ENCODE measurements around the gene CPVL.

CPVL gene

DNA sequence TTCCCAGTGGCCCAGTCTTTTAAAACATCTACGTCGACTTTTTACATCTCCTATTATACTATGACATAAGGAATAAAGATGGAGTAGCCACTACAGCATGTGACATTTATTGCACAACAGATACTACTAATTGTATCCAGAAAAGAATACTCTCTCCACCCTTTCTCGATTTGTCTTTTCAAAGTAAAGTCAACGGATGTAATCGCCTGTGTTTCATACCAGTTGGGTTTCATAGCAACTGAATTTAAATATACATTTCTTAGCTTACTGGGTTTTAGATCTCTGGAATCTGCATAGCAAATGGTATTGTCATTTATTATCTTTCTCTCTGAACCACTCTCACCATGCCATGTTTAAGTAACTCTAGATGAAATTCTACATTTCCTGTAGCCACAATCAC lies 101.8 kb downstream of the CPVL start:
- no peaks in the 10 kb centered on the region for H3K9me3 ChIP-seq (ENCODE audit: control insufficient read depth, low read length)
- no peak overlapping the region for H3K4me3 ChIP-seq (ENCODE audit: extremely low read depth, insufficient read depth, low read length, poor library complexity, severe bottlenecking)
- no peaks in the 10 kb centered on the region for H3K36me3 ChIP-seq (ENCODE audit: control insufficient read depth, insufficient read depth, low read length)
- peaks cover 17% of the 10 kb centered on the region for H3K4me1 ChIP-seq (ENCODE audit: control insufficient read depth, insufficient read depth, low read length, poor library complexity, severe bottlenecking)
- H3K27ac ChIP-seq (ENCODE audit: low read depth, low read length, severe bottlenecking), result no peak overlapping the region
- 80 to 100% methylated on average over 1 of the region's 5 CpGs for WGBS, 2 experiments (ENCODE audit: insufficient coverage in 2 of 2)

DNA sequence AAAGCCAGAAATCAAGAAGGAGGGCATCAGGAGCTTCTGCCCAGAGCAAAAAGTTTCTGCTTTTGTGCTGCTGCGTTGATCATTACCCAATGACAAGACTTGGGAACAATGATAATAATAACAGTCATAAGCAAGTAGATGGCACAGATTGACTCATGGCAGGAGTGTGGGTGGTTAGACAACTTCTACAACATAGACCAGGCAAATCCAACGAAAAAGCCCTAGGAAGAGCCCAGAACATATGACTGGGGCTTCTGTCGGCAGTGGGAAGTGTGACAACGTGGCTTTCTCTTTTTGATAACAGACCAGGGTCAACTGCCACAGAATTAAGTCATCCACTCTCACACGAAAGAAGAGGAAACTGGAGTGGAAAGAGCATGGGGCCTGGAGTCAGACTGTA lies 102.8 kb downstream of the CPVL start:
- no peaks in the 10 kb centered on the region for H3K9me3 ChIP-seq (ENCODE audit: control insufficient read depth, low read length)
- WGBS, 2 experiments (ENCODE audit: insufficient coverage in 2 of 2), result 96 to 100% methylated on average over 1 to 2 of the region's 5 CpGs

DNA sequence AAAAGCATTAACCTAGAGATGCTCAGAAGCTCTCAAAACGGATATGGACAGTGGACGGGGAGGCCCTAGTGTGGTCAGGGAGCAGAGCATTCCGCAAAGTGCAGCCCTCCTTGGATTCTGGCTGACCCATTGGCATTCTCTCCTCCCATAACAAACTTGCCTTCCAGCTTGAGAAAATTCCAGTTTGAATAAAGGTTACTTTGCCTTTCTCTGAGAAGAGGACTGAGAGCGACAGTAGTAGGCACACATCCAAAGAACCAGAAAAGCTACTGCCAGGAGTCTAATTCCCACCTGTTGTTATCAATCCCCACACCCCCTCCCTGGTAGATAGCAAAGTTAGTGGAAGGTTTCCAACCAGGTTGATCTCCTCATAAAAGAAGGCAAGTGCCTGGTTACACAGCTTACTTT lies 103.5 kb downstream of the CPVL start:
- no peaks in the 10 kb centered on the region for H3K9me3 ChIP-seq (ENCODE audit: control insufficient read depth, low read length)
- no peak overlapping the region for H3K4me3 ChIP-seq (ENCODE audit: extremely low read depth, insufficient read depth, low read length, poor library complexity, severe bottlenecking)
- H3K36me3 ChIP-seq (ENCODE audit: control insufficient read depth, insufficient read depth, low read length), result no peaks in the 10 kb centered on the region
- peaks cover 30% of the 10 kb centered on the region for H3K4me1 ChIP-seq (ENCODE audit: control insufficient read depth, insufficient read depth, low read length, poor library complexity, severe bottlenecking)
- H3K27ac ChIP-seq (ENCODE audit: low read depth, low read length, severe bottlenecking), result no peak overlapping the region
- 82 to 100% methylated on average over 3 of the region's 4 CpGs for WGBS, 2 experiments (ENCODE audit: insufficient coverage in 2 of 2)

More for the DNA sequence above, 102.8 kb downstream of the CPVL start:
- H3K4me1 ChIP-seq (ENCODE audit: control insufficient read depth, insufficient read depth, low read length, poor library complexity, severe bottlenecking), result peaks cover 23% of the 10 kb centered on the region
- H3K4me3 ChIP-seq (ENCODE audit: extremely low read depth, insufficient read depth, low read length, poor library complexity, severe bottlenecking), result no peak overlapping the region
- no peaks in the 10 kb centered on the region for H3K36me3 ChIP-seq (ENCODE audit: control insufficient read depth, insufficient read depth, low read length)
- no peak overlapping the region for H3K27ac ChIP-seq (ENCODE audit: low read depth, low read length, severe bottlenecking)

DNA sequence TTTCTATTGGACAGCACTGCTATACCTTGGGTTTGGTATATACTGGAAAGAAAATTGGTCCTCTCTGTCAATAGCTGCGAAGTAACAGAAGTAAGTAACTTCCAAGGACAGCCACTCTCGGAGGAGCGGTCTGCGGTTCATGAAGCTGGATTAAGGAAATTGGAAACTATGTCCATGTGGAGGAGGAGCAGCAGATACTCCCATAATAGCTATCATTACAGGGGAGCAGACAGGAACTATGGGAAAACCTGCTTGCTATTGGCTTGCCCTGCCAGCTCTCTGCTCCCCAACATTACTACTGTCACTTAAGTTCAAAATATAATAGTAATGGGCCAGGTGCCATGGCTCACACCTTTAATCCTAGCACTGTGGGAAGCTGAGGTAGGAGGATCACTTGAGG lies 104.3 kb downstream of the CPVL start:
- Histone ChIP-seq H3K4me1 (ENCODE audit: control insufficient read depth, insufficient read depth, low read length, poor library complexity, severe bottlenecking) (peaks cover 34% of the 10 kb centered on the region), H3K27ac (ENCODE audit: low read depth, low read length, severe bottlenecking) (no peak overlapping the region), H3K4me3 (ENCODE audit: extremely low read depth, insufficient read depth, low read length, poor library complexity, severe bottlenecking) (no peak overlapping the region), H3K36me3 (ENCODE audit: control insufficient read depth, insufficient read depth, low read length) (no peaks in the 10 kb centered on the region), H3K9me3 (ENCODE audit: control insufficient read depth, low read length) (no peaks in the 10 kb centered on the region)
- 98% methylated on average over 4 of the region's 4 CpGs; no CpG with 5 or more reads in 1 of the 2 experiments for WGBS, 2 experiments (ENCODE audit: insufficient coverage in 2 of 2)

DNA sequence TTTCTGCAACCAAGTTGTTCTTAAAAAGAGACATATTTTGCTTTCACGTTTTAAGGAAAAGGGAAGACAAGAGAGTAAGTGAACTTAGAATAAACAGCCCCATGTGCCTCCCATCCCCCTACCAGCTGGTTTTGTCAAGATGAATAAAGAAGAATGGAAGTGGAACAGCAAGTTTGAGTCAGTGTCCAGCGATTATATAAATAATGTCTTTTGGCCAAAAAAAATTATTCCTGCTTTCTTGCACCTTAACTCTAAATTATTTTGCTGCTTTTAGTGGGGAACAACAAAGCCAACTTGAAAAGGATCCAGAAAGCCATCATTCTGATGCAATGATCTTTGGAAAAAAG lies 105.8 kb downstream of the CPVL start:
- H3K36me3 ChIP-seq (ENCODE audit: control insufficient read depth, insufficient read depth, low read length), result no peaks in the 10 kb centered on the region
- peaks cover 46% of the 10 kb centered on the region for H3K4me1 ChIP-seq (ENCODE audit: control insufficient read depth, insufficient read depth, low read length, poor library complexity, severe bottlenecking)
- WGBS, 2 experiments (ENCODE audit: insufficient coverage in 2 of 2), result 100% methylated on average over 1 of the region's 2 CpGs; no CpG with 5 or more reads in 1 of the 2 experiments
- H3K4me3 ChIP-seq (ENCODE audit: extremely low read depth, insufficient read depth, low read length, poor library complexity, severe bottlenecking), result no peak overlapping the region
- H3K27ac ChIP-seq (ENCODE audit: low read depth, low read length, severe bottlenecking), result no peak overlapping the region
- no peaks in the 10 kb centered on the region for H3K9me3 ChIP-seq (ENCODE audit: control insufficient read depth, low read length)

DNA sequence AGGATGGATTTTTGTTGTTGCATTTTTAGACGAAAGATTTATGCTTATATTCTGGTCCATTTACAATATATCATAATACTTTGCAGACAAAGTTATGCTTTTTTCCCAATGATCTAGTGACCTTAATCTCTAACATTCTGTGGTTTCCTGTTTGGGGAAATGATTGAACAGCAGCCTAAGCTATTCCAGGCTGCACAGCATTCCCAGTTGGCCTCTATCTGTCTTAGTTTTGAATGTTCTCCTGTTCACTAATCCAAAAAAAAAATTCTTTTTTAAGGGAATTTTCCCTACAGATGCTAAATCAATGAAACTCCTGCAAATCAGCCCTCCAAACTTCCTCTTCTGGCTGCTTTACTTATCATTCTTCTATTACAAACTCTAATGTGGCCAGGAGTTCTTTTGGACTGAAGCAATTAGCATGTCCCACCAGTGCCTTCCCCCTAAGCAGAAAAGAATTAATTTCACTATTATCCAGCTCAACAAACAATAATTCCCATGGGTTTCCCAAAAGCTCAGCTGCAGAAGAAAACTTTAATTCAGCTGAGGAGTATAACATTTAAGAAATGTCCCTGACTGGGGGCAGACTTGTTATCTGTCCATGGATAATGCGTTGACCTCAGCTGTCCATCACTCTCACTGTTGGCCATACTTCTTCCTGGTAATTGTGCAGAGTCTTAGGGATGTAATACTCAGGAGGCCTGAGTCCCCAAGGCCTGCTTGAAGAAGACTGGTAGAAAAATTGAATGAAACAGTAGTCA lies 106.3 kb downstream of the CPVL start:
- 86% methylated on average over 1 of the region's 2 CpGs; no CpG with 5 or more reads in 1 of the 2 experiments for WGBS, 2 experiments (ENCODE audit: insufficient coverage in 2 of 2)
- peak overlapping the region; percentile 41 for H3K27ac ChIP-seq (ENCODE audit: low read depth, low read length, severe bottlenecking)

DNA sequence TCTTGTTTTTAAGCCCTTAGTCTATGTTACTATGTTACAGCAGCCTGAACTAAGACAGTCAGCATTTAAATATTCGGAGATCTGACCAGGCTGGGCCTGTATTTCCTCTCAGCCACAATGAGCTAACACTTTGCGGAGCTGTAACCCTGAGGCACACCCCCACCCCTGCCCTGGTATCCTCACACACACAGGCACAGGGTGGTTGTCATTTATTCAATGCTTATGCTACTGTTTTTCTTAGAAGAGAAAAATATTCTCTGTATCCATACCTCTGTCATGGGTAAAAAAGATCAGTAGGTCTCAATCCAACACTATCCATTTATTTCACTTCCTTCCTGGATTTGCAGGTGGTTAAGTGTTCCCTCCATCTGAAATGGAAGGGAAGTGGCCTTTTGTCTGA lies 107.9 kb downstream of the CPVL start:
- Histone ChIP-seq H3K27ac (ENCODE audit: low read depth, low read length, severe bottlenecking) (peak overlapping the region; percentile 47), H3K4me3 (ENCODE audit: extremely low read depth, insufficient read depth, low read length, poor library complexity, severe bottlenecking) (no peak overlapping the region), H3K9me3 (ENCODE audit: control insufficient read depth, low read length) (no peaks in the 10 kb centered on the region), H3K36me3 (ENCODE audit: control insufficient read depth, insufficient read depth, low read length) (no peaks in the 10 kb centered on the region), H3K4me1 (ENCODE audit: control insufficient read depth, insufficient read depth, low read length, poor library complexity, severe bottlenecking) (peaks cover 50% of the 10 kb centered on the region)
- WGBS, 2 experiments (ENCODE audit: insufficient coverage in 2 of 2), result 54% methylated on average over 2 of the region's 2 CpGs; no CpG with 5 or more reads in 1 of the 2 experiments

More for the DNA sequence above, 106.3 kb downstream of the CPVL start:
- peaks cover 49% of the 10 kb centered on the region for H3K4me1 ChIP-seq (ENCODE audit: control insufficient read depth, insufficient read depth, low read length, poor library complexity, severe bottlenecking)
- H3K4me3 ChIP-seq (ENCODE audit: extremely low read depth, insufficient read depth, low read length, poor library complexity, severe bottlenecking), result no peak overlapping the region
- H3K9me3 ChIP-seq (ENCODE audit: control insufficient read depth, low read length), result no peaks in the 10 kb centered on the region
- H3K36me3 ChIP-seq (ENCODE audit: control insufficient read depth, insufficient read depth, low read length), result no peaks in the 10 kb centered on the region

DNA sequence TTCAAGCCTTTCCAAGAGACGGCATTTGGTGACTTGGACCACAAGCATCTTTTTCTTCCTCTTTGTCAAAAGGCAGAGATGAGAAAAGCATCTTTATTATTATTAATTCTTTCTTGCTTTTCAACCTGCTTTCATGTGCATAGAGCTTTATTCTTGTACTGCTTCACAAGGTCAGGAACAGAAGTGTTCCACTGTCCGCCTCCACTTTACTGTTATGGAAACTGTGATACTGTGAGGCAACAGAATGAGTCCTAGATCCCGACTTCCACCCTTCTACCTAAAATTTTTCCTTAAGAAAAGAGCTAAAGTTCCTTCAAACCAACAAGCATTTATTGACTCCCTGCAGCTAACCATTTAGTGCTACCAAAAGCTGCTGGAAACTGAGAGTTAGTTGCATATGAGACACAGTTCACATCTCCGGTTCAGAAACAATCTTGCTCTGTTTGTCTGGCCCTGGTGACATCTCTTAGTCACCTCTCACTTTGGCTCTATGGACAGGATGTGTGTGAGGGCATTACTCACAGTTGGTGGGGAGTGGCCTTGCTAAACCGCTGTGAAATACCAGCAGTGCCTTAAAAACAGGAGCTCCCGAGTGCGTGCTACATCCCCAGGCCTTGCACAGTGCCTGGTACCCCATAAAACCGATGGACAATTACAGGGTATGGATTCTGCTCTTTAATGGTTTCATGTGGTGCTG lies 111.1 kb downstream of the CPVL start:
- 56 to 88% methylated on average over 5 of the region's 8 CpGs for WGBS, 2 experiments (ENCODE audit: insufficient coverage in 2 of 2)
- H3K9me3 ChIP-seq (ENCODE audit: control insufficient read depth, low read length), result no peaks in the 10 kb centered on the region
- H3K27ac ChIP-seq (ENCODE audit: low read depth, low read length, severe bottlenecking), result peak overlapping the region; percentile 39
- H3K4me3 ChIP-seq (ENCODE audit: extremely low read depth, insufficient read depth, low read length, poor library complexity, severe bottlenecking), result no peak overlapping the region
- H3K4me1 ChIP-seq (ENCODE audit: control insufficient read depth, insufficient read depth, low read length, poor library complexity, severe bottlenecking), result peaks cover 43% of the 10 kb centered on the region
- peaks cover 3% of the 10 kb centered on the region for H3K36me3 ChIP-seq (ENCODE audit: control insufficient read depth, insufficient read depth, low read length)

DNA sequence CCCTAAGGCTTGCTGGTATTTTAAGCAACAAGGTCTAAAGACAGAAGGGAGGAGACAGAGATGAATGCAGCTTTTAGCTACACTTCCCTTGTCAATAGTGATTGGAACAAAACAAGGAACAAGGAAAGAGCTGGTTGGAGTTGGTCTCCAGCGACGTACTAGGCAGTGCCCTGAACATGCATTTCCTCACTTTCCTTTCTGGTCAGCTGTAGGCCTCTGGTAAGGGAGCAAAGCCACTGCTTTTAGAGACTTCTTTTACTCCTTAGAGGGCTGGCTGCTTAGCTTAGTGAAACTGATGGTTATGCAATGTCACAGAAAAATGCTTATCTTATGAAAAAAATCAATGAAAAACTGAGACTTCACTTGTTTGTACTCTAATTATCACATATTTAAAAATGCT lies 112.8 kb downstream of the CPVL start:
- Histone ChIP-seq H3K36me3 (ENCODE audit: control insufficient read depth, insufficient read depth, low read length) (peaks cover 4% of the 10 kb centered on the region), H3K4me1 (ENCODE audit: control insufficient read depth, insufficient read depth, low read length, poor library complexity, severe bottlenecking) (peaks cover 31% of the 10 kb centered on the region), H3K27ac (ENCODE audit: low read depth, low read length, severe bottlenecking) (no peak overlapping the region), H3K4me3 (ENCODE audit: extremely low read depth, insufficient read depth, low read length, poor library complexity, severe bottlenecking) (no peak overlapping the region), H3K9me3 (ENCODE audit: control insufficient read depth, low read length) (no peaks in the 10 kb centered on the region)
- WGBS, 2 experiments (ENCODE audit: insufficient coverage in 2 of 2), result 100% methylated on average over 2 of the region's 2 CpGs

DNA sequence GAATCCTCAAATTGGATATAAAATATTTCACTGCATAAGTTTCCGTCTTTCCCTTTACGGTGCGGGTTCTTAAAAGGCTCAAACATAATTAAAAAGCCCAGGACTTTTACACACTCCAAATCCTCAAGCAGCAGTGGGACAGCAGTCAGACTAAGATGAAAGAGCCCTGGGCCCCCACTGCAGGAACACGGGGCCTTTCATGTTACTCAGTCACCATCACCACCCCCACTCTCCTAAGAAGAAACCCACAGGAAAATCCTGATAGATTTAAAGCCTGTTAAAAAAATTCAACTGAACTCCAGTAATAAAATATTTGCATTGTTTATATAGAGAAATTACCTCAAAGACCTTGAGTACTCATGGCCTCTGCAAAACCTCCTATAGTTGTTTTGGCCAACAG lies 114.2 kb downstream of the CPVL start:
- Histone ChIP-seq H3K4me3 (ENCODE audit: extremely low read depth, insufficient read depth, low read length, poor library complexity, severe bottlenecking) (no peak overlapping the region), H3K9me3 (ENCODE audit: control insufficient read depth, low read length) (peaks cover 7% of the 10 kb centered on the region), H3K4me1 (ENCODE audit: control insufficient read depth, insufficient read depth, low read length, poor library complexity, severe bottlenecking) (peaks cover 19% of the 10 kb centered on the region), H3K36me3 (ENCODE audit: control insufficient read depth, insufficient read depth, low read length) (peaks cover 9% of the 10 kb centered on the region), H3K27ac (ENCODE audit: low read depth, low read length, severe bottlenecking) (no peak overlapping the region)
- WGBS, 2 experiments (ENCODE audit: insufficient coverage in 2 of 2), result 95% methylated on average over 3 of the region's 4 CpGs; no CpG with 5 or more reads in 1 of the 2 experiments

Measured in mesodermal cell (in vitro differentiated cells).